HG03520 (cell line): Measurements from ENCODE around the gene CPA4.
"Not testable (repeated sequence)": the region's sequence is repeated elsewhere in the genome, so short reads cannot be mapped to it uniquely, and the experiment has no call there.

Source experiments
- ATAC-seq: cut with Tn5 transposase; IDR thresholded peaks from one replicate; pipeline ENCODE4 v1.9.1; 2021; ENCODE audit warnings: mild to moderate bottlenecking, moderate library complexity; ENCODE audit not compliant: unreplicated experiment

The CPA4 gene

DNA sequence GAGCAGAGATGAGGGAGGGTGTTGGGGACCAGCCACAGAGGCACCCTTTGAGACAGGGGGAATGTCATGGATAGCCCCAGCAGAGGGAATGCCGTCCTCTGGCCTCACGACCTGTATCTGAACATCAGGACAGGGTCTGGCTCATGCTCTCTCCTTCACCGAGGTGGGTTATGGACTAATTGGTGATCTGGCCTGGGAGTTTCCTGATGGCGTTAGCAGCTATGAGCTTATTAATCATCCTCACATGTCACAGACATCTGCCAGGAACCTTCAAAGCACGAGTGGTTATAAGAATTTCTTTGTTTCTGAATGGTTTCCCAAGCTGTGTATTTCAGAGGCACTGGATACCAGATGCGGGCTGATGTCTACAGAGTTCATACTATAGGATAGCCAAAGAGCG, 6.9 kb downstream of the CPA4 start:
- no peak for ATAC-seq

DNA sequence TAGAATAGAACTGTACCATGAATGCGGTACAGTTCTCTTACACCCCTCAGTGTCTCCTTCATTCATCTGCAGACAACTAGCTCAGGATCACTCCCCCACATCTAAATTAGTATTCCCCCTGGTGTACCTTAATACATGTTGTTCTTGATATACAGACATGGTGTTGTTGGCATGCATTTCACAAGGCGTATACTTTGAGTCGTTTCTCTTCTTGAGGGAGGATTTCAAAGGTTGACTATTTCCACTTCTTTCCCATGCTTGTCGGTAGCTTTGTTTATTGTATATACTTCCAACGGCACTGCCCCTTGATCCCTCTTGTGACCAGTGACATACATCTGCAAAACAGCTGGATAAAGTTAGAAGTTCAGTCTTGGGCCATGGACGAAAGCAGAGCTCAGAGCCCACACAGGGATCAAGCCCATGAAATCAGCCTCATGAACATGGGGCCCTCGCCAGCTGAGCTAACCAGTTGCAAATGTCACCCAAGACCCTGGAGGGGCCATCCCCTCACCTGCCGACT, 8.6 kb downstream of the CPA4 start:
- ATAC-seq: no peak

DNA sequence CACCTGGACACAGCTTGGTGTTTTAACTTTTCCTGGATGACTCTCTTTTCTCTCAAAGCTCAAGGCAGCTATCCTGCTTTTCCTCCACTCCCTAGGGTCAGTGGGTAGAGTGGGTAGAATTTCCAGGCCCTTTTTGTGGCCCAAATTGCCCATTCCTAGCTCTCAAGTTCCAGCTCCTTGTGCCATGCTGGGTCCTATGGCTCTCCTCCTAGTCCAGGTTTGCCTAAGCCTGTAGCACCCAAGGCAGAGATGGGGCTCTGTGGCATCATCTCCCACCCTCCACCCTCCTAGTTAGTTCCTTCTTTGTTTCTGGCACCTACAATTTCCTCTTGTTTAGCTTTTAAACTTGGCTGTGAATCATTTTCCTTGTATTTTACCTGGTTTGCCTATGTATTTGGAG, 9.7 kb downstream of the CPA4 start:
- no peak for ATAC-seq

- ATAC-seq: no peak
Observed at GRCh38 chr7:130303127-130303526, 10.2 kb downstream of the CPA4 start.

GRCh38 chr7:130303551-130303950, 10.6 kb downstream of the CPA4 start:
- no peak for ATAC-seq

DNA sequence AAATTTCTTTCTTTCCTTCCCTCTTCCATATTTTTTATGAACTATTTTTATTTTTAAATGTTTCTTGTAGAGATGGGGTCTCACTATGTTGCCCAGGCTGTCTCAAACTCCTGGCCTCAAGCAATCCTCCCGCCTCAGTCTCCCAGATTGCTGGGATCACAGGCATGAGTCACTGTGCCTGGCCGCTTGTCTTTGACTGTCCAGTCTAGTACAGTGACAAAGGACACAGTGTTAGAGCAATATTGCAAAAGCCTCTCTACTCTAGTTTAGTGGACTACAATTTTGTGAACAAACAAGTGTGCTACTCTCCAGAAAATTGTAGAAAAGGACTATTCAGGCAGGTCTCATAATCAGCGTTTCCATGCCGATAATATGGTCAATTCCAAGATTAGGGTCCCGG, 11.0 kb downstream of the CPA4 start:
- ATAC-seq: no peak

DNA sequence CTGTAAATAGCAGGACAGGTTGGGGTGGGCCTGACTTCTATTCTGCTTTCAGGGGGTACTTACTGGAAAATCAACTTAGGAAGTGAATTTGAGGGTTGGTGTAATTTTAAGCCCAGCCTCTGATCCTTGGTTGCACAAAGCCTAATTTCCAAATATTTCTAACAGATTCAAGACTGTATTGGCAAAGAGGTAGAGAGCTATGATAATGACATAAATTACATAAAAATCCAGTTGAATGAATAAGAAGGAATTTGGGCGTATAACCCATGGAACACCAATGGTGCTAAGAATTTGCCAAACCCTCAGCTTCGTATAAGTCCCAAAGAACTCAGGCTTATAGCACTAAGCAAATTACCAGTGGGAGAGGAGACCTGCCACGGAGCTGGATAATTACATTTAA, 11.9 kb downstream of the CPA4 start:
- ATAC-seq: no peak

DNA sequence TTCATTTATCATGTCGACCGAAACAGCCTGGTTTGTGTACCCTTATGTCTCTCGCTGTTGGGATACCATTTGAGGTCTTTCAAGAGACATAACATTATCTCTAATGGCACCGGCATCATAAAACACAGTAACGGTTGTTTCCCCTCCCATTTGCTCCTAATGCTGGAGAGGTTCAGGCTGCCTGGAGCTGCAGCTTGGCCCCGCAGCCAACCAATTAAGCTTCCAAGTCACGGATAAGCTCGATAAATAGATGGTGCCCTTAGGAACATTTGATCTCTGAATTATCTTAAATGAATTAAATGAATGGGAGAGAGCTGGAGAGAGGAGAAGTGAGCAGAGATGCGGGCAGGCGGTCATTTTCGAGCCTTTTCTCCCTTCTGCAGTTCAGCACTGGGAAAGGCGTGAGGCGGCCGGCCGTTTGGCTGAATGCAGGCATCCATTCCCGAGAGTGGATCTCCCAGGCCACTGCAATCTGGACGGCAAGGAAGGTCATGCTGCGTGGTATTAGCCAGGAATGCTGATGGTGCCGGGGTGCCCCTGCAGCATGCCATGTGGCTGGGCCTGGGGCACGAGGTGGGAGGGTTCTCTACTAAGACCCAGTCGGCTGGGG, 12.6 kb downstream of the CPA4 start:
- ATAC-seq: no peak

DNA sequence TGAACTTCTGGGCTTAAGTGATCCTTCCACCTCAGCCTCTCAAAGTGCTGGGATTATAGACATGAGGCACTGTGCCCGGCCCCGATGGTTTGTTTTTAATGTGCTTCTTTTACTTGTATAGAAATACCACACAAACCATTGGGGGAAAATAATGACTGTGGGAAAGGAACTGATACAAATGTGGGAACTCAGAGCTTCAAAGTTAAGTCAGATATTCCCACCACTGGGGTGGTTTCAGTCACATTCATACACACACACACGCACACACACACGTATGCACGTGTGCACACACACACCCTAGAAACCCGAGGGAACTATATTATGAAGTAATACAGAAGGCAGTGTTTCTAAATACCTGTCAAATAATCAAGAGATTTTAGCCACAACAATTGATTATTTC, 17.0 kb downstream of the CPA4 start:
- ATAC-seq: no peak

DNA sequence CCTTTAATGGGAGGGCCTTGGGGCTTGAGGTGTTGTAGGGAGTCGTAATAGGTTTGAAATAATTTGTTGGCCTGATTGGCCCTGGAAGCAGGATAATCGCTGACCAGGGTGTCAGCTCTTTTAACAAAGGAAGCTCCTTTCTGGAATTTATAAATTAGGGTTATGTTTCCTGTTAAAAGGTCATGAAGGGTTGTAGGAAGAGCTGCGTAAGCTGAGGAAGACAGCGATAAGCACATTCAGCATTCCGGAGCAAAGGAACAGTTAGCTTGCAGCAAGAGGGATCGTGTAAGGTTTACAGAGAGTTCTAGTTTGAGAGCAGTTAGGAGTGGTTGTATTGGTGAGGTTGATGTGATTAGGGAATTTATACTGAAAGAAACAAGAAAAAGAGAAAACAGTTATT, 21.3 kb downstream of the CPA4 start:
- no peak for ATAC-seq

- no peak for ATAC-seq
Observed at GRCh38 chr7:130319541-130319940, 26.6 kb downstream of the CPA4 start.

DNA sequence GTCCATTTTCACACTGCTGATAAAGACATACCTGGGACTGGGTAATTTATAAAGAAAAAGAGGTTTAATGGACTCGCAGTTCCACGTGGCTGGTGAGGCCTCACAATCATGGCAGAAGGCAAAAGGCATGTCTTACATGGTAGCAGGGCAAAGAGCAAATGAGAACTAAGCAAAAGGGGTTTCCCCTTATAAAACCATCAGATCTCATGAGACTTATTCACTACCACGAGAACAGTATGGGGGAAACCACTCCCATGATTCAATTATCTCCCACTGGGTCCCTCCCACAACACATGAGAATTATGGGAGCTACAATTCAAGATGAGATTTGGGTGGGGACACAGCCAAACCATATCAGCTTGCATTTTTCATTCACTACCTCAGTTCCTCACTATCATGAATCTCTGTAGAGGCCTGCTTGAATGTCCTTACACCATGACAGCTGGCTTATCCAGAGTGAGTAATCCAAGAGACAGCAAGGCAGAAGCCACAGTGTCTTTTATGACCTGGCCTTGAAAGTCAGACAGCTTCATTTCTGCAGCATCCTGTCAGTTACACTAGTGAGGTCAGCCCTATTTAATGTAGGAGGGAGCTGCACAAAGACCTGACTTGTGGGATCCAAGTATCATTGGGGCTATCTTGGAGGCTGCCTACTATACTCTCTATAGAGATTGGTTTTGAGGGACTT, 28.7 kb downstream of the CPA4 start:
- not testable (repeated sequence) for ATAC-seq

GRCh38 chr7:130322615-130323014, 29.7 kb downstream of the CPA4 start:
- no peak for ATAC-seq

DNA sequence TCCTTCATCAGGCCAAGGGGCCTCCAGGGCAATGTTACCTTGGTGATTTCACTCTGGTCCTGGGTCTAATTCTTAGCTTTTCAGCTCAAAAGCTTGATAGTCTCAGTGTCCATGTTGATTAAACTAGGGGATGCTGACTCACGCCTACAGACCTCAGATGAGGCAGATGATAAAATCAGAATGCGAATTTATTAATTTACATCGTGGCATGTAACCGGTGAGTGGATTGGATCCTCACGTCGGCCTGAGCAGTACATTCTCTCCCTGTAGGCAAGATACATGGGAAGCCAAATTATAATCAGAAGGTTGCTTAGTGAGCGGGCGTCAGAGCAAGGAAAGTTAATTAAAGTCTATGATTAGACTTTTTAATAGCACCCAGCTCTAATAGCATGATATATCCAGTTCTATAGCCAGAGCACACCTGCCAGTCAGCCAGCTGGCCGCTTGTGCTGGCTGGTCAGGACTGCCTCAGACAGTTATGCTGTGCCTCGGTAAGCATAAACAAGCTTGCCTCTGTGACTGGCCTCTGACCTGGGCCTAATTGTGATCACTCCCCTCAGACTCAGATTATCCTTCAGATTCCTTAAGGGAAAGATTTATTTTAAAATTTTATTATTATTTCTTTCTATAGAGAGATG, 31.5 kb downstream of the CPA4 start:
- no peak for ATAC-seq

DNA sequence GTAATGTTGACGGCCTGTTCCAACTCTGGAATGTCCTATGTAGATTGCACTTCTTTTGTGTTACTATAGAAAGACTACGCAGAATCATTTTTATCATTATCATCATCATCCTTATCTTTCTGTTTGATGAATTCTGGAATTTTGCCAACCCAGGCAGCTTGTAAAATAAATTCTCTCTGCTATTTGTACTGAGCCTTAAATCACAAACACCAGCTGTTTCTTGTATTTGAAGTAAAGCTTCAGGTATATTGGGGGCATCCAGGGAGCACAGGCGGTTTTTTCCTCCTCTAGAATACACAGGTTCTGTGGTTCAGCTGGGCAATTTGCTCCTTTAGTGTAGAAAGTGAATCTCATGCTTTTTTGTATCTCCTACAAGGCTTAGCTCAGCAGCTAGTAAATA, 36.7 kb downstream of the CPA4 start:
- ATAC-seq: no peak

DNA sequence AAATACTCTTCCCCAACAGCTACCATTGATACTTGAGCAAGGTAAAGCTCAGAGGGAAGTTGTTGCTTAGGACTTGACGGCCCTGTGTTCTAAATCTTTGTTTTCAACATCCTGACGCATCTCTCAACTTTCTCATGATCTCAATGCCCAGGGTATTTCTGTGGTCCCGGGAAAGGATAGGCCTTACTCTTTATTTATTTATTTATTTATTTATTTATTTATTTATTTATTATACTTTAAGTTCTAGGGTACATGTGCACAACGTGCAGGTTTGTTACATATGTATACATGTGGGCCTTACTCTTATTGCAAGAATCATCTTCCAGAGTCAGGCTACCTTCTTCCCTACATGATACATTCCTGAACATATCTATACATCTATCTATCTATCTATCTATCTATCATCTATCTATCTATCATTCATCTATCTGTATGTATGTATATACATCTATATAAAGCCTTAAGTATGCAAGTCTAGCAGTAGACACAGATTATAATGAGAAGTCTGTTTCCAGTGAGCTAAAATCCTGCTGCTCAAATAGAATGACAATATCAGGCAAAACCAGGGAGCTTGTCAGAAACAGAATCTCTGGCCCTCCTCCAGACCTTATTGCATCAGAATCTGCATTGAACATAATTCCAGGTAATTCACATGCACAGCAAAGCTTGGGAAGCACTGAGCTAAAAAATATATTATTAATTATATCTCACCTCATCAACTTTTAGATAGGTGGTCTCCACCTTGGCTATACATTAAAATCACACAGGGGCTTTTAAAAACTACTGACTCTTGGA, 39.5 kb downstream of the CPA4 start:
- no peak for ATAC-seq

- ATAC-seq: no peak
Observed at GRCh38 chr7:130333832-130334231, 40.9 kb downstream of the CPA4 start.

GRCh38 chr7:130334274-130334673, 41.3 kb downstream of the CPA4 start:
- ATAC-seq: no peak

- ATAC-seq: no peak
Observed at GRCh38 chr7:130337410-130337971, 44.5 kb downstream of the CPA4 start.

GRCh38 chr7:130338233-130338632, 45.3 kb downstream of the CPA4 start:
- ATAC-seq: no peak

DNA sequence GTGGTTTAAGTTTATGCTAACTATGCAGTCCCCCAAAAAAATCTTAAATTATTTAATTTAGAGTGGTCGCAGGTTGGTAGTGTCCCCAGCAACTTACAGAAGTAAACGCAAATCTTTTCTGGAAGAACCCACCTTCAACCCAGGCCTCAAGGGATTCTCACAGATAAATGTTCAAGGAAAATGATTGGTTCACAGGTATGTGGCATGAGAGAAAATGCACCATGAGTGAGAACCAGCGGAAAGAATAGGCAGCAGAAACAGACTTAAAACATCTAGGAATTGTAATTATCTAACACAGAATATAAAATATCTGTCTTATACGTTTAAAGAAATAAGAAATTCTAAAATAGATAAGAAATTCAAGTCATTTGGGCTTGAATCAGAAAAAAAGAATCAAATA, 48.9 kb downstream of the CPA4 start:
- no peak for ATAC-seq
